ENCODE data around the gene CDK6. TPM values are rescaled to one million over a fixed set of nuclear protein-coding genes. Genes with fewer than 3 reads are reported as not detected.

Gene CDK6
- total RNA-seq, 2 experiments from 2014 or later: 103 to 106 TPM

- DNase-seq: no peak
- Mint-ChIP-seq H3K27ac (no peak overlapping the region), H3K27me3 (no peaks in the 10 kb centered on the region), H3K36me3 (peaks cover 18% of the 10 kb centered on the region), H3K4me3 (no peak overlapping the region), H3K9me3 (no peaks in the 10 kb centered on the region), H3K4me1 (peaks cover 18% of the 10 kb centered on the region)
Observed at GRCh38 chr7:92798517-92799249, 37.7 kb downstream of the CDK6 start.

- no peaks in the 10 kb centered on the region for H3K27me3 Mint-ChIP-seq
- no peak overlapping the region for H3K27ac Mint-ChIP-seq
- H3K9me3 Mint-ChIP-seq: no peaks in the 10 kb centered on the region
- no peak overlapping the region for H3K4me3 Mint-ChIP-seq
- no peak for DNase-seq
- peaks cover 18% of the 10 kb centered on the region for H3K36me3 Mint-ChIP-seq
- peaks cover 26% of the 10 kb centered on the region for H3K4me1 Mint-ChIP-seq
Observed at GRCh38 chr7:92797693-92798092, 38.7 kb downstream of the CDK6 start.

- H3K27ac Mint-ChIP-seq: no peak overlapping the region
- peaks cover 29% of the 10 kb centered on the region for H3K4me1 Mint-ChIP-seq
- H3K4me3 Mint-ChIP-seq: no peak overlapping the region
Observed at GRCh38 chr7:92797284-92797683, 39.1 kb downstream of the CDK6 start.

GRCh38 chr7:92794831-92795230, 41.5 kb downstream of the CDK6 start:
- Mint-ChIP-seq H3K27me3 (no peaks in the 10 kb centered on the region), H3K4me1 (peaks cover 42% of the 10 kb centered on the region), H3K36me3 (peaks cover 32% of the 10 kb centered on the region), H3K27ac (no peak overlapping the region), H3K9me3 (peaks cover 10% of the 10 kb centered on the region), H3K4me3 (no peak overlapping the region)
- DNase-seq: no peak

More at GRCh38 chr7:92797284-92797683, 39.1 kb downstream of the CDK6 start:
- no peak for DNase-seq
- Mint-ChIP-seq H3K27me3 (no peaks in the 10 kb centered on the region), H3K36me3 (peaks cover 18% of the 10 kb centered on the region), H3K9me3 (no peaks in the 10 kb centered on the region)

- peaks cover 11% of the 10 kb centered on the region for H3K9me3 Mint-ChIP-seq
- no peak for DNase-seq
- peaks cover 35% of the 10 kb centered on the region for H3K36me3 Mint-ChIP-seq
- peaks cover 43% of the 10 kb centered on the region for H3K4me1 Mint-ChIP-seq
- H3K27me3 Mint-ChIP-seq: no peaks in the 10 kb centered on the region
- H3K4me3 Mint-ChIP-seq: no peak overlapping the region
- H3K27ac Mint-ChIP-seq: no peak overlapping the region
Observed at GRCh38 chr7:92794391-92794790, 42.0 kb downstream of the CDK6 start.

GRCh38 chr7:92793656-92794205, 42.6 kb downstream of the CDK6 start:
- Mint-ChIP-seq H3K9me3 (peaks cover 17% of the 10 kb centered on the region), H3K4me3 (no peak overlapping the region), H3K27ac (no peak overlapping the region), H3K4me1 (peaks cover 43% of the 10 kb centered on the region), H3K36me3 (peaks cover 40% of the 10 kb centered on the region), H3K27me3 (no peaks in the 10 kb centered on the region)
- DNase-seq: no peak

- no peaks in the 10 kb centered on the region for H3K27me3 Mint-ChIP-seq
- H3K9me3 Mint-ChIP-seq: peaks cover 21% of the 10 kb centered on the region
- DNase-seq: no peak
- H3K36me3 Mint-ChIP-seq: peaks cover 50% of the 10 kb centered on the region
- H3K4me3 Mint-ChIP-seq: no peak overlapping the region
- H3K4me1 Mint-ChIP-seq: peaks cover 38% of the 10 kb centered on the region
- no peak overlapping the region for H3K27ac Mint-ChIP-seq
Observed at GRCh38 chr7:92790992-92791391, 45.4 kb downstream of the CDK6 start.

- Mint-ChIP-seq H3K4me1 (peaks cover 41% of the 10 kb centered on the region), H3K36me3 (peaks cover 56% of the 10 kb centered on the region), H3K4me3 (no peak overlapping the region), H3K27ac (no peak overlapping the region), H3K9me3 (peaks cover 21% of the 10 kb centered on the region), H3K27me3 (no peaks in the 10 kb centered on the region)
- no peak for DNase-seq
Observed at GRCh38 chr7:92788559-92789183, 47.7 kb downstream of the CDK6 start.

- Mint-ChIP-seq H3K36me3 (peaks cover 52% of the 10 kb centered on the region), H3K9me3 (peaks cover 20% of the 10 kb centered on the region), H3K27me3 (no peaks in the 10 kb centered on the region), H3K4me1 (peaks cover 40% of the 10 kb centered on the region), H3K4me3 (no peak overlapping the region), H3K27ac (no peak overlapping the region)
- no peak for DNase-seq
Observed at GRCh38 chr7:92785923-92786322, 50.5 kb downstream of the CDK6 start.

- Mint-ChIP-seq H3K4me1 (peaks cover 32% of the 10 kb centered on the region), H3K4me3 (no peak overlapping the region), H3K27ac (no peak overlapping the region), H3K27me3 (no peaks in the 10 kb centered on the region), H3K9me3 (peaks cover 14% of the 10 kb centered on the region), H3K36me3 (peaks cover 42% of the 10 kb centered on the region)
- DNase-seq: no peak
Observed at GRCh38 chr7:92784935-92785334, 51.4 kb downstream of the CDK6 start.

GRCh38 chr7:92783260-92784201, 52.8 kb downstream of the CDK6 start:
- no peak for DNase-seq
- Mint-ChIP-seq H3K27ac (no peak overlapping the region), H3K9me3 (peaks cover 4% of the 10 kb centered on the region), H3K36me3 (peaks cover 32% of the 10 kb centered on the region), H3K27me3 (no peaks in the 10 kb centered on the region), H3K4me1 (peaks cover 32% of the 10 kb centered on the region), H3K4me3 (no peak overlapping the region)

- no peak overlapping the region for H3K27ac Mint-ChIP-seq
- peaks cover 32% of the 10 kb centered on the region for H3K4me1 Mint-ChIP-seq
- peaks cover 31% of the 10 kb centered on the region for H3K36me3 Mint-ChIP-seq
Observed at GRCh38 chr7:92782855-92783254, 53.5 kb downstream of the CDK6 start.

GRCh38 chr7:92782236-92782635, 54.1 kb downstream of the CDK6 start:
- Mint-ChIP-seq H3K9me3 (peaks cover 2% of the 10 kb centered on the region), H3K4me1 (peaks cover 32% of the 10 kb centered on the region), H3K4me3 (no peak overlapping the region), H3K27me3 (no peaks in the 10 kb centered on the region), H3K27ac (no peak overlapping the region), H3K36me3 (peaks cover 36% of the 10 kb centered on the region)
- DNase-seq: no peak

More at GRCh38 chr7:92782855-92783254, 53.5 kb downstream of the CDK6 start:
- DNase-seq: no peak
- no peaks in the 10 kb centered on the region for H3K27me3 Mint-ChIP-seq
- H3K4me3 Mint-ChIP-seq: no peak overlapping the region
- peaks cover 2% of the 10 kb centered on the region for H3K9me3 Mint-ChIP-seq

GRCh38 chr7:92781117-92781720, 55.2 kb downstream of the CDK6 start:
- peaks cover 35% of the 10 kb centered on the region for H3K4me1 Mint-ChIP-seq
- no peak overlapping the region for H3K27ac Mint-ChIP-seq
- H3K9me3 Mint-ChIP-seq: peaks cover 9% of the 10 kb centered on the region
- H3K27me3 Mint-ChIP-seq: no peaks in the 10 kb centered on the region
- DNase-seq: no peak
- peaks cover 44% of the 10 kb centered on the region for H3K36me3 Mint-ChIP-seq
- no peak overlapping the region for H3K4me3 Mint-ChIP-seq

Data from activated naive CD8-positive, alpha-beta T cell treated with anti-CD3 and anti-CD28 coated beads for 36 hours (primary cell).